ENCODE data around the gene SCAF8. TPM values are rescaled to one million over a fixed set of nuclear protein-coding genes. Genes with fewer than 3 reads are reported as not detected.

The SCAF8 gene
- polyA plus RNA-seq, 1 donor from 2014 or later: 34.1 TPM

DNA sequence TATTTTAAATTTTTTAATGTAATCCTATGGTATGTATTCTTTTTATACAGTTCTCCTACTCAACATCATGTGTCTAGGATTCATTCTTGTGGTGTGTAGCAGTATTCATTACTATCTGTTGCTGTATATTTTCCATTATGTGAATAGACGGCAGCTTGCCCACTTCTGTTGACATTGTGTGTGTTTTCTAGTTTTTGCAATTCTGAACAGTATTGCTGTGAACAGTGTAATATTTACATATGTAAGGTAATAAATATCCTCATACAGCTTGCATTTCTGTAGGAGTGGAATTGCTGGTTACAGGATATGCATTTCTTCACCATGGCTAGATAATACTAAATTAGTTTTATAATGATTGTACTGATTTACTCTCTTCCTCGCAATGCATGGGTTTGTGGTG, 51.9 kb downstream of the SCAF8 start:
- no peak overlapping the region for H3K4me3 ChIP-seq (ENCODE audit: low read length)
- H3K4me2 ChIP-seq (ENCODE audit: low read length): no peak overlapping the region
- H3K9me3 ChIP-seq (ENCODE audit: low read length): no peaks in the 10 kb centered on the region
- H4K20me1 ChIP-seq (ENCODE audit: insufficient read depth): no peaks in the 10 kb centered on the region
- no peak overlapping the region for H2AFZ ChIP-seq (ENCODE audit: low read depth, low read length)
- no peak overlapping the region for H3K27ac ChIP-seq (ENCODE audit: low read length)
- H3F3A ChIP-seq (ENCODE audit: insufficient read depth, low read length, poor library complexity, severe bottlenecking): no peaks in the 10 kb centered on the region
- no peaks in the 10 kb centered on the region for H3K27me3 ChIP-seq (ENCODE audit: insufficient read depth, low read depth, low read length)
- no peak overlapping the region for H3K9ac ChIP-seq (ENCODE audit: low read length)
- H3K9me2 ChIP-seq (ENCODE audit: insufficient read depth, low read length): no peaks in the 10 kb centered on the region
- H3K79me2 ChIP-seq (replicated peaks; ENCODE audit: insufficient read depth, low read length): peaks cover 25% of the 10 kb centered on the region
- no peak for TF ChIP-seq TAF1 (IDR thresholded peaks at IDR 0.05; ENCODE audit: low read depth)
- TF ChIP-seq EP300 (conservative IDR thresholded peaks at IDR 0.05; ENCODE audit: poor library complexity, severe bottlenecking): no peak
- TF ChIP-seq, protein P1, sequence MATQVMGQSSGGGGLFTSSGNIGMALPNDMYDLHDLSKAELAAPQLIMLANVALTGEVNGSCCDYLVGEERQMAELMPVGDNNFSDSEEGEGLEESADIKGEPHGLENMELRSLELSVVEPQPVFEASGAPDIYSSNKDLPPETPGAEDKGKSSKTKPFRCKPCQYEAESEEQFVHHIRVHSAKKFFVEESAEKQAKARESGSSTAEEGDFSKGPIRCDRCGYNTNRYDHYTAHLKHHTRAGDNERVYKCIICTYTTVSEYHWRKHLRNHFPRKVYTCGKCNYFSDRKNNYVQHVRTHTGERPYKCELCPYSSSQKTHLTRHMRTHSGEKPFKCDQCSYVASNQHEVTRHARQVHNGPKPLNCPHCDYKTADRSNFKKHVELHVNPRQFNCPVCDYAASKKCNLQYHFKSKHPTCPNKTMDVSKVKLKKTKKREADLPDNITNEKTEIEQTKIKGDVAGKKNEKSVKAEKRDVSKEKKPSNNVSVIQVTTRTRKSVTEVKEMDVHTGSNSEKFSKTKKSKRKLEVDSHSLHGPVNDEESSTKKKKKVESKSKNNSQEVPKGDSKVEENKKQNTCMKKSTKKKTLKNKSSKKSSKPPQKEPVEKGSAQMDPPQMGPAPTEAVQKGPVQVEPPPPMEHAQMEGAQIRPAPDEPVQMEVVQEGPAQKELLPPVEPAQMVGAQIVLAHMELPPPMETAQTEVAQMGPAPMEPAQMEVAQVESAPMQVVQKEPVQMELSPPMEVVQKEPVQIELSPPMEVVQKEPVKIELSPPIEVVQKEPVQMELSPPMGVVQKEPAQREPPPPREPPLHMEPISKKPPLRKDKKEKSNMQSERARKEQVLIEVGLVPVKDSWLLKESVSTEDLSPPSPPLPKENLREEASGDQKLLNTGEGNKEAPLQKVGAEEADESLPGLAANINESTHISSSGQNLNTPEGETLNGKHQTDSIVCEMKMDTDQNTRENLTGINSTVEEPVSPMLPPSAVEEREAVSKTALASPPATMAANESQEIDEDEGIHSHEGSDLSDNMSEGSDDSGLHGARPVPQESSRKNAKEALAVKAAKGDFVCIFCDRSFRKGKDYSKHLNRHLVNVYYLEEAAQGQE (IDR thresholded peaks at IDR 0.05; ENCODE audit: borderline replicate concordance): no peak
- TF ChIP-seq EZH2 (IDR thresholded peaks at IDR 0.05; ENCODE audit: borderline replicate concordance, insufficient read depth, low read length, poor library complexity, severe bottlenecking): no peak
- TF ChIP-seq RAD21 (conservative IDR thresholded peaks at IDR 0.05): no peak
- TF ChIP-seq SMC3 (conservative IDR thresholded peaks at IDR 0.05; ENCODE audit: poor library complexity): no peak
- TF ChIP-seq, protein P2, sequence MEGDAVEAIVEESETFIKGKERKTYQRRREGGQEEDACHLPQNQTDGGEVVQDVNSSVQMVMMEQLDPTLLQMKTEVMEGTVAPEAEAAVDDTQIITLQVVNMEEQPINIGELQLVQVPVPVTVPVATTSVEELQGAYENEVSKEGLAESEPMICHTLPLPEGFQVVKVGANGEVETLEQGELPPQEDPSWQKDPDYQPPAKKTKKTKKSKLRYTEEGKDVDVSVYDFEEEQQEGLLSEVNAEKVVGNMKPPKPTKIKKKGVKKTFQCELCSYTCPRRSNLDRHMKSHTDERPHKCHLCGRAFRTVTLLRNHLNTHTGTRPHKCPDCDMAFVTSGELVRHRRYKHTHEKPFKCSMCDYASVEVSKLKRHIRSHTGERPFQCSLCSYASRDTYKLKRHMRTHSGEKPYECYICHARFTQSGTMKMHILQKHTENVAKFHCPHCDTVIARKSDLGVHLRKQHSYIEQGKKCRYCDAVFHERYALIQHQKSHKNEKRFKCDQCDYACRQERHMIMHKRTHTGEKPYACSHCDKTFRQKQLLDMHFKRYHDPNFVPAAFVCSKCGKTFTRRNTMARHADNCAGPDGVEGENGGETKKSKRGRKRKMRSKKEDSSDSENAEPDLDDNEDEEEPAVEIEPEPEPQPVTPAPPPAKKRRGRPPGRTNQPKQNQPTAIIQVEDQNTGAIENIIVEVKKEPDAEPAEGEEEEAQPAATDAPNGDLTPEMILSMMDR (IDR thresholded peaks at IDR 0.05; ENCODE audit: poor library complexity, severe bottlenecking): no peak
- TF ChIP-seq MXI1 (conservative IDR thresholded peaks at IDR 0.05; ENCODE audit: poor library complexity, severe bottlenecking): no peak
- no peak for TF ChIP-seq POLR2AphosphoS5 (IDR thresholded peaks at IDR 0.05)
- no peaks in the 10 kb centered on the region for H3K36me3 ChIP-seq (ENCODE audit: insufficient read depth, low read length)

DNA sequence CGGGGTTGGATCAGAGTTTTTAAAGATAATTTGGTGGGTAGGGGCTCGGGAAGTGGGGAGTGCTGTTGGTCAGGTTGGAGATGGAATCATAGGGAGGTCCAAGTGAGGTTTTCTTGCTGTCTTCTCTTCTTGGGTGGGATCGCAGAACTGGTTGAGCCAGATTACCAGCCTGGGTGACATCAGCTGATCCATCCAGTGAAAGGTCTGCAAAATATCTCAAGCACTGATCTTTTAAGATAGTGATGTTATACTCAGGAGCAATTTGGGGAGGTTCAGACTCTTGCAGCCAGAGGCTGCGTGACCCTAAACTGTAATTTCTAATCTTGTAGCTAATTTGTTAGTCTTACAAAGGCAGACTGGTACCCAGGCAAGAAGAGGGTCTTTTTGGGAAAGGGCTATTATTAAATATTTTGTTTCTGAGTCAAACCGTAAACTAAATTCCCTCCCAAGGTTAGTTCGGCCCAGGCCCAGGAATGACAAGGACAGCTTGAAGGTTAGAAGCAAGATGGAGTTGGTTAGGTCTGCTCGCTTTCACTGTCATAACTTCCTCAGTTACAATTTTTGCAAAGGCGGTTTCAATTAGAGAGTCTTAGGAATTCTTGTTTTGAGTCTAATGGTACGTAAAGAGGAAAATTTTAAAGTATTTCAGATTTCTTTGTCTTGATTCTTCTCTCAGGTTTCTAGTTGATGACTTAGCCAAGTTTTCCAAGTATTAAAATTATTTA, 53.1 kb downstream of the SCAF8 start:
- Histone ChIP-seq H3K79me2 (replicated peaks; ENCODE audit: insufficient read depth, low read length) (peaks cover 29% of the 10 kb centered on the region), H3K27me3 (ENCODE audit: insufficient read depth, low read depth, low read length) (no peaks in the 10 kb centered on the region), H3K27ac (ENCODE audit: low read length) (no peak overlapping the region), H2AFZ (ENCODE audit: low read depth, low read length) (no peak overlapping the region), H3K4me2 (ENCODE audit: low read length) (no peak overlapping the region), H3K9ac (ENCODE audit: low read length) (no peak overlapping the region), H3K9me3 (ENCODE audit: low read length) (no peaks in the 10 kb centered on the region), H3K9me2 (ENCODE audit: insufficient read depth, low read length) (no peaks in the 10 kb centered on the region), H3K36me3 (ENCODE audit: insufficient read depth, low read length) (no peaks in the 10 kb centered on the region), H3F3A (ENCODE audit: insufficient read depth, low read length, poor library complexity, severe bottlenecking) (no peaks in the 10 kb centered on the region), H3K4me3 (ENCODE audit: low read length) (no peak overlapping the region), H4K20me1 (ENCODE audit: insufficient read depth) (no peaks in the 10 kb centered on the region)
- TF ChIP-seq, protein P2 (IDR thresholded peaks at IDR 0.05; ENCODE audit: poor library complexity, severe bottlenecking): no peak
- TF ChIP-seq POLR2AphosphoS5 (IDR thresholded peaks at IDR 0.05) (no peak), SMC3 (conservative IDR thresholded peaks at IDR 0.05; ENCODE audit: poor library complexity) (no peak), EP300 (conservative IDR thresholded peaks at IDR 0.05; ENCODE audit: poor library complexity, severe bottlenecking) (no peak), EZH2 (IDR thresholded peaks at IDR 0.05; ENCODE audit: borderline replicate concordance, insufficient read depth, low read length, poor library complexity, severe bottlenecking) (no peak), MXI1 (conservative IDR thresholded peaks at IDR 0.05; ENCODE audit: poor library complexity, severe bottlenecking) (no peak), TAF1 (IDR thresholded peaks at IDR 0.05; ENCODE audit: low read depth) (no peak), RAD21 (conservative IDR thresholded peaks at IDR 0.05) (no peak)
- TF ChIP-seq, protein P1 (IDR thresholded peaks at IDR 0.05; ENCODE audit: borderline replicate concordance): no peak
